ENCODE data around the gene NCEH1. TPM values are rescaled to one million over a fixed set of nuclear protein-coding genes. Genes with fewer than 3 reads are reported as not detected.

NCEH1 gene
- total and polyA plus RNA-seq, 7 donors = 1.6 to 12.8 (median 3.2) TPM

- no peak for DNase-seq
- intact Hi-C loops (cut with DNase I) = no loop called here
- Histone ChIP-seq H3K27ac (no peak overlapping the region), H3K36me3 (no peaks in the 10 kb centered on the region), H3K9me3 (no peaks in the 10 kb centered on the region), H3K4me1 (no peaks in the 10 kb centered on the region), H3K27me3 (no peaks in the 10 kb centered on the region), H3K4me3 (no peak overlapping the region)
- TF ChIP-seq POLR2AphosphoS5 (IDR thresholded peaks at IDR 0.05) (no peak), CTCF (IDR thresholded peaks at IDR 0.05) (no peak), EP300 (IDR thresholded peaks at IDR 0.05) (no peak), POLR2A (IDR thresholded peaks at IDR 0.05) (no peak)
- WGBS, 2 donors = 30 to 76% methylated on average over 3 of the region's 3 CpGs
Observed at GRCh38 chr3:172601066-172601832, 109.6 kb downstream of the NCEH1 start.

GRCh38 chr3:172600644-172601065 lies 110.2 kb downstream of the NCEH1 start:
- Histone ChIP-seq H3K27ac (no peak overlapping the region), H3K27me3 (no peaks in the 10 kb centered on the region), H3K9me3 (no peaks in the 10 kb centered on the region), H3K36me3 (no peaks in the 10 kb centered on the region), H3K4me1 (no peaks in the 10 kb centered on the region), H3K4me3 (no peak overlapping the region)
- intact Hi-C loops (cut with DNase I) = no loop called here
- TF ChIP-seq POLR2AphosphoS5 (IDR thresholded peaks at IDR 0.05) (no peak), CTCF (IDR thresholded peaks at IDR 0.05) (no peak), POLR2A (IDR thresholded peaks at IDR 0.05) (no peak), EP300 (IDR thresholded peaks at IDR 0.05) (no peak)
- WGBS, 2 donors = 83 to 89% methylated on average over 3 of the region's 3 CpGs
- no peak for DNase-seq

GRCh38 chr3:172598904-172599303 lies 112.0 kb downstream of the NCEH1 start:
- H3K4me1 ChIP-seq = peaks cover 0 to 7% (median 4%) of the 10 kb centered on the region in 4 donors
- no peak for DNase-seq
- 81 to 98% methylated on average over 3 of the region's 3 CpGs for WGBS, 2 donors
- no peak overlapping the region for H3K4me3 ChIP-seq
- no peak overlapping the region for H3K27ac ChIP-seq
- TF ChIP-seq EP300 (IDR thresholded peaks at IDR 0.05) (no peak), POLR2AphosphoS5 (IDR thresholded peaks at IDR 0.05) (no peak), POLR2A (IDR thresholded peaks at IDR 0.05) (no peak), CTCF (IDR thresholded peaks at IDR 0.05) (no peak)
- intact Hi-C loops (cut with DNase I) = no loop called here
- H3K27me3 ChIP-seq = no peaks in the 10 kb centered on the region
- H3K9me3 ChIP-seq = no peaks in the 10 kb centered on the region
- H3K36me3 ChIP-seq = no peaks in the 10 kb centered on the region

GRCh38 chr3:172596394-172596706 lies 114.5 kb downstream of the NCEH1 start:
- Histone ChIP-seq H3K4me3 (no peak overlapping the region), H3K36me3 (no peaks in the 10 kb centered on the region), H3K27ac (peak overlapping the region in 1 of 4 donors; percentile 70), H3K27me3 (no peaks in the 10 kb centered on the region), H3K4me1 (peaks cover 0 to 7% (median 4%) of the 10 kb centered on the region in 4 donors), H3K9me3 (no peaks in the 10 kb centered on the region)
- intact Hi-C loops (cut with DNase I) = loop anchor here (1.0 kb wide), 1 partner anchor 106 kb away; no protein-coding TSS in a partner anchor
- TF ChIP-seq EP300 (IDR thresholded peaks at IDR 0.05) = no peak
- TF ChIP-seq POLR2AphosphoS5 (IDR thresholded peaks at IDR 0.05) = no peak
- TF ChIP-seq CTCF (IDR thresholded peaks at IDR 0.05) = no peak
- no peak for TF ChIP-seq POLR2A (IDR thresholded peaks at IDR 0.05)
- WGBS, 2 donors = 23 to 63% methylated on average over 2 of the region's 2 CpGs
- DNase-seq = no peak

All from sigmoid colon (tissue), 7 donors.